ENCODE results near the gene PRDM5. TPM values are rescaled to one million over a fixed set of nuclear protein-coding genes. Genes with fewer than 3 reads are reported as not detected.

PRDM5 gene
- 8.0 TPM for total RNA-seq
- long read RNA-seq, full-length matches to known transcripts: 4 of 14 reads
- long read RNA-seq, partial matches to known transcripts: 5 of 14 reads
- long read RNA-seq, other reads (novel, unspliced or antisense): 5 of 14 reads

GRCh38 chr4:120922381-120923206 lies at the start of gene PRDM5:
Gene PRDM5 (minus strand): TSS chr4:120922726. CDS start chr4:120922608, 118 bp downstream.
- DNase-seq (peak; percentile 78), ATAC-seq (ENCODE audit: poor library complexity) (peak; percentile 82)
- intact Hi-C loops (cut with DNase I): loop anchor here (5.0 to 10.0 kb wide), 2 partner anchors 152 to 205 kb away; partner anchors contain the start of gene NDNF

DNA sequence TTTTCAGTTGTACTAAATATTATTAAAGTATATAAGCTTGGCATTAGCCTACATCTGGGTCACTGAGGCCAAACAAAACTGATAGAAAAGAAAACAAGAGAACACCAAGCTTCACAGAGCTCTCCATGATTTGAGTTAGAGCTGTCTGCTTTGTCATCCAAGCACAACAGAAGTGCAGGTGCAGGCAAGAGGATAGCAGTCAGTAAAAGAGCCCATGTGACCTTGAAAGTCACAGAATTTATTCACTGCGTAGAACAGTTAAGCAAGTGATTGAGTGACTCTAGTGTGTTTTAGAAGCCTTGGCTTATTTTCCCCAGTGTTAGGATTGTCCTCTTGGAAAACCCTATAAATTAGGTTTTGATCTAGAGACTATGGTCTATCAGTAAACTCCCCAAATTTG lies 49.4 kb upstream of the PRDM5 start:
- no peak for DNase-seq
- intact Hi-C loops (cut with DNase I): no loop called here
- ATAC-seq (ENCODE audit: poor library complexity): no peak

DNA sequence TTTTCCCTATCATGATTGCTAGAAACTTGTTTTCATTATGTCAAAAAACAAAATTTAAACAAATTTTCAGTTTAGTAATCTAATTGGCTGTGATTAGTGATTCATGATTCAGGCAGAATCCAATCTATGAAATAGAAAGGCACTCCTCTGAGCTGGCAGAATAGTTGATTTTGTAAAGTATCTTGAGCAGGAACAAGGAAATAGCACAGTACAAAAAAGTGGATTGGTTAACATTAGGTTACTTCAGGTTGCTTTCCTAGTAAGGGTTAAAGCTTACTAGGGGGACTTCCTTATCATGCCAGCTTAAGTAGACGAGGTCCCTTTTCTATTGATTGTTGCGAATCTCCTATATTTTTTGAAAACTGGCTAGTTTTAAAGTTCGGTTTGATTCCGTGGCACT lies 43.4 kb upstream of the PRDM5 start:
- intact Hi-C loops (cut with DNase I): no loop called here
- ATAC-seq (ENCODE audit: poor library complexity): no peak

GRCh38 chr4:120964596-120964995 lies 42.1 kb upstream of the PRDM5 start:
- DNase-seq: no peak
- no peak for ATAC-seq (ENCODE audit: poor library complexity)
- intact Hi-C loops (cut with DNase I): no loop called here

More for the DNA sequence above, 43.4 kb upstream of the PRDM5 start:
- no peak for DNase-seq

GRCh38 chr4:120963449-120963848 lies 40.9 kb upstream of the PRDM5 start:
- no peak for ATAC-seq (ENCODE audit: poor library complexity)
- no peak for DNase-seq
- intact Hi-C loops (cut with DNase I): no loop called here

- ATAC-seq (ENCODE audit: poor library complexity): no peak
- intact Hi-C loops (cut with DNase I): no loop called here
- no peak for DNase-seq
These were observed 38.2 kb upstream of the PRDM5 start for GRCh38 chr4:120960656-120961267.

GRCh38 chr4:120948382-120948781 lies 25.9 kb upstream of the PRDM5 start:
- intact Hi-C loops (cut with DNase I): no loop called here
- DNase-seq (no peak), ATAC-seq (ENCODE audit: poor library complexity) (no peak)

DNA sequence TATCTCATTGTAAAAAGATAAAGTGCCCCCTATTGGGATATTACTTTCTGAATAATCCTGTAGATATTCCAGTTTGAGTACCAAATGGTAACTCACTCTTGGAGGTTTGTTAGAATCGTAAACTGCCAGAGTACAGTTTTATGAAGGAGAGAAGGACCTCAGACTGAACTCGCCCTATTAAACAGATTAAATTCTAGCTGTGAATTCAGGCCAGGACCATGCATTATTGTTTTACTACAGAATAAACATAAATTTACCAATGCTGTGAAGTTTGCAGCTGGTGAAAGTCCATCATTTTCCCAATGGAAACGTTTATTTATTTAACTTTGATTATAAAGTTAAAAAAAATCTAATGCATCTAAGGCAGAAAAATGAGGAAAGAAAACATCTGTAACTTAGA lies 20.2 kb upstream of the PRDM5 start:
- ATAC-seq (ENCODE audit: poor library complexity) (no peak), DNase-seq (no peak)
- intact Hi-C loops (cut with DNase I): no loop called here

DNA sequence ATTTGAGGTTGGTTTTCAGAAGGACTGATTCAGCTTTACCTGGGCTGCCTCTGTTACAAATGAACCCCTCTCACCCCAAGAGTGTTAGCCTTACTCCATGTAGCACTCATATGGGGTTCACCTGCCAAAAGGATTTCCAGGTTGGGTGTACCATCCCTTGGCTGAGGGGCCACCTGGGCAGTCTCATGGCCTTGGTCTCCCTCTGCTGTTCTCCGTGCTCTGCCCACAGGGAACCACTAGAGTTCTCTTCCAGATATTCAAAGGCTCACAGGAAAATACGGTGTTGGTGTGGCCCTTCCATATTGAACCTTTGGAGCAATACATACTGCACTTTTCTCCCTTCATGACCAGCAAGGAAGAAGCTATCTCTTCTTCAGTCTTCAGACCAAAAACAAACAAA lies 18.0 kb upstream of the PRDM5 start:
- DNase-seq (no peak), ATAC-seq (ENCODE audit: poor library complexity) (no peak)
- intact Hi-C loops (cut with DNase I): no loop called here

DNA sequence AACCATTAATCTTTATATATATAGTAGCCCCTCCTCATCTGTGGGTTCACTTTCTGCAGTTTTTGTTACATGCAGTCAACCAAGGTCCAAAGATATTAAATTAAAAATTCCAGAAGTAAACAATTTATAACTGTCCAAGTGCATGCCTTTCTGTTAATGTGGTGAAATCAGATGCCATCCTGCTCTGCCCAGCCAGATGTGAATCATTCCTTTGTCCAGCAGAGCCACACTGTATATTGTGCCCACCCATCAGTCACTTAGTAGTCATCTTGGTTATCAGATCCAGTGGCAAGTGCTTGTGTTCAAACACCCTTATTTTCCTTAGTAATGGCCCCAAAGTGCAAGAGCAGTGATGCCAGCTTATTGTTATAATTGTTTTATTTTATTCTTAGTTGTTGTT lies 17.2 kb upstream of the PRDM5 start:
- intact Hi-C loops (cut with DNase I): loop anchor here (5.0 kb wide), 1 partner anchor 217 kb away; no protein-coding TSS in a partner anchor
- ATAC-seq (ENCODE audit: poor library complexity): no peak
- DNase-seq: no peak

DNA sequence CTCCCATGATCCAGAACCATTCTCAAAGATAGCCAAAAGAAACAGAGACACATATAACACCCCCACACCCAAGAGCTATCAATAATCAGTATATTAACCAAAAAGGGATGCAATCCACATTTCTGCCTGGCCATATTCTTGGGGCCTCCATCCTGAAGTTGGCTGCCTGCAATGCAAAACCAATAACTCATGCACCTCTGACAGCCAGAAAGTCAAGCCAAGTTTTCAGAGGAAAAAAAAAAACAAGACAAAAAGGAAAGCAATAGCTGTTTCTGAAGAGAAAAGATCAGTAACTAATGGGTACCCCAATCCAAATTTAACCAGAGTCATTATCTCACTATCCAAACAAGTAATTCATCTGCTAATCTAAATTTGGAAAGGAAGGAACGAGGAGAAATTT lies 7.3 kb upstream of the PRDM5 start:
- intact Hi-C loops (cut with DNase I): loop anchor here (10.0 kb wide), 1 partner anchor 145 kb away; the partner anchor contains the start of gene NDNF
- ATAC-seq (ENCODE audit: poor library complexity): no peak
- no peak for DNase-seq

GRCh38 chr4:120927801-120928409 lies 5.4 kb upstream of the PRDM5 start:
- DNase-seq: no peak
- intact Hi-C loops (cut with DNase I): loop anchor here (10.0 kb wide), 1 partner anchor 147 kb away; the partner anchor contains the start of gene NDNF
- ATAC-seq (ENCODE audit: poor library complexity): no peak

DNA sequence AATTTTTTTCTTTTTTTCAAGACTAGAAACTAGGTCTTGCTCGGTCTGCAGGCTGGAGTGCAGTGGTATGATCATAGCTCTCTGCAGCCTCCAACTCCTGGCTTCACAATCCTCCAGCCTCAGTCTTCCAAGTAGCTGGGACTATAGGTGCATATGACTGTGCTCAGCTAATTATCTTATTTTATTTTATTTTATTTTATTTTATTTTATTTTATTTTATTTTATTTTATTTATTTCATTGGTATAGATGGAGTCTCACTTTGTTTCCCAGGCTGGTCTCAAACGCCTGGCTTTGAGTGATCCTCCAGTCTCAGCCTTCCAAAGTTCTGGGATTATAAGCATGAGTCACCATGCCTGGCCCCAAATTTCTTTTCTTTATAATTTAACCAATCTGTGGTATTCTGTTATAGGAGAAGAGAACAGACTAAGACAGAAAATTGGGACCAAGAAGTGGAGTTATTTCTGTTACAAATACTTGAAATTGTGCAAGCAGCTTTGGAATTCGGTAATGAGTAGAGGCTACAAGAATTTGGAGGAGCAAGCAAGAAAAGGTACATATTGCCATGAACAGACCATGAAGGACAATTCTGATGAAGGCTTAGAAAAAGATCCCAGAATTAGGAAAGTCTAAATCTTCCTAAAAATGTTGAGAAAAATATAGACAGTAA lies 4.0 kb upstream of the PRDM5 start:
- ATAC-seq (ENCODE audit: poor library complexity) (no peak), DNase-seq (no peak)
- intact Hi-C loops (cut with DNase I): loop anchor here (10.0 kb wide), 1 partner anchor 148 kb away; the partner anchor contains the start of gene NDNF

DNA sequence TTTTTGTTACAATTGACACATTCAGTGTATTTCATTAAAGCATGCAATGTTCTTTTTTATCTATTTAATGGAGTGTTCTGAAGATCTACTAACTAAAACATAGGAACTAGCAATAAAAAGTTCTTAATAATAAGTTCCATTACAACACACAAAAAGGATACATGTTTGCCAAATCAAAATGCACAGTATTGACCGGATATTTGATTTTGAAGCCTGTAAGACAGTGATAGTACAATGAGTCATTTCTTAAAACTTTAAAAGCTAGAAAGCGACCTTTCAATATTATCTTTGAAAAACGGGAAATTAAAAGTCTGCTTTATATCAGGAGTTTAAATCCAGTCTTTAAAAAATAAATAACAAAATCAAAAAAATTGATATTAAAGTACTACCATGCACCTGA lies 2.4 kb upstream of the PRDM5 start:
- intact Hi-C loops (cut with DNase I): loop anchor here (5.0 to 10.0 kb wide), 2 partner anchors 150 to 208 kb away; partner anchors contain the start of gene NDNF

DNA sequence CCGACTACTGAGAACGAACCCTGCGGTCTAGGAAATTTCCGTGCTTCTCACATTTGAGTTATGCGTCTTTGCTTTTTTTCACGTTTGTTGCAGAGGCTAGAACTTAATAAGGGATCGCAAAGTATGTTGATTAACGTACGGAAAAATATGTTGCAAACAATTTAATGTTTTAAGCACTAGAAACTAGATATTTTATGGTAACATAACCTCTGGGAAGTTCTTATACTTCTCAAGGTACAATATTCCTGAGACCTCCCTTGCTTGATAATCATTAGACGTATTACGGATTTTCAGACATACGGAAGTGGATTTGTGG lies 639 bp upstream of the PRDM5 start:
- ATAC-seq (ENCODE audit: poor library complexity) (no peak), DNase-seq (no peak)
- intact Hi-C loops (cut with DNase I): loop anchor here (5.0 to 10.0 kb wide), 2 partner anchors 152 to 206 kb away; partner anchors contain the start of gene NDNF

More for the DNA sequence above, 2.4 kb upstream of the PRDM5 start:
- DNase-seq: no peak
- ATAC-seq (ENCODE audit: poor library complexity): no peak

GRCh38 chr4:120921456-120922380 lies 808 bp downstream of the PRDM5 start:
- intact Hi-C loops (cut with DNase I): loop anchor here (5.0 to 10.0 kb wide), 2 partner anchors 153 to 204 kb away; partner anchors contain the start of gene NDNF
- DNase-seq (peak; percentile 89), ATAC-seq (ENCODE audit: poor library complexity) (peak; percentile 89)

DNA sequence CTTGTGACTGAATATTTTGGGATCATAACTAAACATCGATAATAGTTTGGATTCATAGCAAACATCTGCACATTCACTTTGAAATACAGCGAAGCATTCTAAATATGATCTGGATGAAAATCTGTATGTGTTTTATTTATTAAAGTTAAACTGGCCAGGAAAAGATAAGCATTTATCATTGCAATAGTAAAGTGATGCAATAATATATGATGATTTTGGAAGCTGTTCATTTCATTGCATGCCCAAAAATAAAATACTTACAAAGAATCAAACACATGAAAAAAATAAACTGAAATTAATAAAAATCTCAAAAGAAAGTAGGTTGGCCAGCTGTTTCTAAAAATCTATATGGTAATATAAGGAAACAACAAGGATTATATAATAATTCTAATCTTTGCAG lies 1.9 kb downstream of the PRDM5 start:
- ATAC-seq (ENCODE audit: poor library complexity) (no peak), DNase-seq (no peak)
- intact Hi-C loops (cut with DNase I): loop anchor here (5.0 to 10.0 kb wide), 2 partner anchors 154 to 203 kb away; partner anchors contain the start of gene NDNF

- ATAC-seq (ENCODE audit: poor library complexity) (no peak), DNase-seq (no peak)
- intact Hi-C loops (cut with DNase I): no loop called here
These were observed 3.2 kb downstream of the PRDM5 start for GRCh38 chr4:120919358-120919757.

All from Right ventricle myocardium superior (tissue), 1 donor.